IPS-18a (cell line): ENCODE data around the gene OR4E2.

Experiments used
- H3K27ac ChIP-seq: one replicate; pipeline ENCODE4 v1.5.1; 2013; ENCODE audit warnings: low read length
- H3K27me3 ChIP-seq: one replicate; pipeline ENCODE4 v1.6.1; 2013; ENCODE audit warnings: mild to moderate bottlenecking, low read length; ENCODE audit not compliant: control insufficient read depth, insufficient read depth
- H3K36me3 ChIP-seq: one replicate; pipeline ENCODE4 v1.6.1; 2013; ENCODE audit warnings: low read depth, low read length; ENCODE audit not compliant: control insufficient read depth
- H3K4me1 ChIP-seq: one replicate; pipeline ENCODE4 v1.6.1; 2013; ENCODE audit warnings: low read depth, low read length; ENCODE audit not compliant: control insufficient read depth
- H3K4me3 ChIP-seq: one replicate; pipeline ENCODE4 v1.5.1; 2013; ENCODE audit warnings: low read length
- H3K9ac ChIP-seq: one replicate; pipeline ENCODE4 v1.6.1; 2013; ENCODE audit warnings: mild to moderate bottlenecking, low read length, moderate library complexity
- H3K9me3 ChIP-seq: one replicate; pipeline ENCODE4 v1.6.1; 2013; ENCODE audit warnings: low read depth, low read length; ENCODE audit not compliant: control insufficient read depth

OR4E2 gene

GRCh38 chr14:21652209-21652808 lies 1.3 kb upstream of the OR4E2 start:
- peaks cover 8% of the 10 kb centered on the region for H3K4me1 ChIP-seq
- no peaks in the 10 kb centered on the region for H3K27me3 ChIP-seq
- no peak overlapping the region for H3K4me3 ChIP-seq
- H3K27ac ChIP-seq: no peak overlapping the region
- H3K9ac ChIP-seq: no peak overlapping the region
- no peaks in the 10 kb centered on the region for H3K9me3 ChIP-seq
- no peaks in the 10 kb centered on the region for H3K36me3 ChIP-seq

GRCh38 chr14:21654215-21654614 lies 580 bp downstream of the OR4E2 start:
- Histone ChIP-seq H3K27me3 (no peaks in the 10 kb centered on the region), H3K4me1 (peaks cover 8% of the 10 kb centered on the region), H3K27ac (no peak overlapping the region), H3K9me3 (no peaks in the 10 kb centered on the region), H3K4me3 (no peak overlapping the region), H3K9ac (no peak overlapping the region), H3K36me3 (no peaks in the 10 kb centered on the region)

- Histone ChIP-seq H3K4me1 (peaks cover 6% of the 10 kb centered on the region), H3K27ac (no peak overlapping the region), H3K4me3 (no peak overlapping the region), H3K27me3 (no peaks in the 10 kb centered on the region), H3K9ac (no peak overlapping the region), H3K36me3 (no peaks in the 10 kb centered on the region), H3K9me3 (no peaks in the 10 kb centered on the region)
These were observed 3.3 kb downstream of the OR4E2 start for GRCh38 chr14:21656980-21657379.

GRCh38 chr14:21668377-21668776 lies 14.7 kb downstream of the OR4E2 start:
- Histone ChIP-seq H3K4me3 (no peak overlapping the region), H3K9ac (no peak overlapping the region), H3K27ac (no peak overlapping the region), H3K36me3 (no peaks in the 10 kb centered on the region), H3K27me3 (no peaks in the 10 kb centered on the region), H3K9me3 (no peaks in the 10 kb centered on the region), H3K4me1 (no peaks in the 10 kb centered on the region)

GRCh38 chr14:21669284-21669683 lies 15.6 kb downstream of the OR4E2 start:
- Histone ChIP-seq H3K27ac (no peak overlapping the region), H3K9ac (no peak overlapping the region), H3K27me3 (no peaks in the 10 kb centered on the region)

GRCh38 chr14:21671371-21671770 lies 17.7 kb downstream of the OR4E2 start:
- no peak overlapping the region for H3K9ac ChIP-seq

More at GRCh38 chr14:21669284-21669683, 15.6 kb downstream of the OR4E2 start:
- no peaks in the 10 kb centered on the region for H3K9me3 ChIP-seq
- H3K4me3 ChIP-seq: no peak overlapping the region
- H3K36me3 ChIP-seq: no peaks in the 10 kb centered on the region
- H3K4me1 ChIP-seq: no peaks in the 10 kb centered on the region

GRCh38 chr14:21672116-21672515 lies 18.5 kb downstream of the OR4E2 start:
- Histone ChIP-seq H3K4me3 (no peak overlapping the region), H3K4me1 (no peaks in the 10 kb centered on the region), H3K27me3 (no peaks in the 10 kb centered on the region), H3K27ac (no peak overlapping the region), H3K9me3 (no peaks in the 10 kb centered on the region), H3K9ac (no peak overlapping the region), H3K36me3 (no peaks in the 10 kb centered on the region)

More at GRCh38 chr14:21671371-21671770, 17.7 kb downstream of the OR4E2 start:
- H3K27me3 ChIP-seq: no peaks in the 10 kb centered on the region
- no peak overlapping the region for H3K4me3 ChIP-seq
- no peaks in the 10 kb centered on the region for H3K36me3 ChIP-seq
- H3K4me1 ChIP-seq: no peaks in the 10 kb centered on the region
- no peak overlapping the region for H3K27ac ChIP-seq
- H3K9me3 ChIP-seq: no peaks in the 10 kb centered on the region

GRCh38 chr14:21673718-21674117 lies 20.1 kb downstream of the OR4E2 start, which contains the start of gene OR4E1:
Gene OR4E1 (minus strand): TSS chr14:21673818. CDS start chr14:21670935, 2,883 bp downstream.
- Histone ChIP-seq H3K9ac (no peak within 1 kb of the TSS), H3K9me3 (no peaks in the 10 kb centered on the region), H3K27me3 (no peaks in the 10 kb centered on the region), H3K36me3 (no peaks in the 10 kb centered on the region), H3K4me3 (no peak within 1 kb of the TSS), H3K4me1 (no peaks in the 10 kb centered on the region), H3K27ac (no peak within 1 kb of the TSS)

GRCh38 chr14:21675566-21675965 lies 21.9 kb downstream of the OR4E2 start:
- Histone ChIP-seq H3K27ac (no peak overlapping the region), H3K4me3 (no peak overlapping the region), H3K27me3 (no peaks in the 10 kb centered on the region), H3K4me1 (no peaks in the 10 kb centered on the region), H3K9ac (no peak overlapping the region), H3K36me3 (no peaks in the 10 kb centered on the region), H3K9me3 (no peaks in the 10 kb centered on the region)

GRCh38 chr14:21680072-21680471 lies 26.4 kb downstream of the OR4E2 start:
- Histone ChIP-seq H3K4me1 (no peaks in the 10 kb centered on the region), H3K27ac (no peak overlapping the region), H3K36me3 (no peaks in the 10 kb centered on the region), H3K9ac (no peak overlapping the region), H3K9me3 (no peaks in the 10 kb centered on the region), H3K4me3 (no peak overlapping the region), H3K27me3 (no peaks in the 10 kb centered on the region)

- H3K4me1 ChIP-seq: no peaks in the 10 kb centered on the region
- H3K27ac ChIP-seq: no peak overlapping the region
- H3K9ac ChIP-seq: no peak overlapping the region
These were observed 32.8 kb downstream of the OR4E2 start for GRCh38 chr14:21686468-21686867.

GRCh38 chr14:21694425-21694824 lies 40.8 kb downstream of the OR4E2 start:
- Histone ChIP-seq H3K27me3 (no peaks in the 10 kb centered on the region), H3K36me3 (no peaks in the 10 kb centered on the region), H3K4me3 (no peak overlapping the region), H3K9ac (no peak overlapping the region), H3K9me3 (no peaks in the 10 kb centered on the region), H3K27ac (no peak overlapping the region), H3K4me1 (no peaks in the 10 kb centered on the region)

More at GRCh38 chr14:21686468-21686867, 32.8 kb downstream of the OR4E2 start:
- no peak overlapping the region for H3K4me3 ChIP-seq
- H3K9me3 ChIP-seq: no peaks in the 10 kb centered on the region
- H3K27me3 ChIP-seq: no peaks in the 10 kb centered on the region
- H3K36me3 ChIP-seq: no peaks in the 10 kb centered on the region
